NCI-H69 (cell line): ENCODE measurements around the gene ADGRD1.
"Not testable (repeated sequence)": the region's sequence is repeated elsewhere in the genome, so short reads cannot be mapped to it uniquely, and the experiment has no call there.

Source experiments
- DNase-seq: peaks from one replicate; lab custom pipeline; 2025; lab: John Stamatoyannopoulos, UW

ADGRD1 gene

DNA sequence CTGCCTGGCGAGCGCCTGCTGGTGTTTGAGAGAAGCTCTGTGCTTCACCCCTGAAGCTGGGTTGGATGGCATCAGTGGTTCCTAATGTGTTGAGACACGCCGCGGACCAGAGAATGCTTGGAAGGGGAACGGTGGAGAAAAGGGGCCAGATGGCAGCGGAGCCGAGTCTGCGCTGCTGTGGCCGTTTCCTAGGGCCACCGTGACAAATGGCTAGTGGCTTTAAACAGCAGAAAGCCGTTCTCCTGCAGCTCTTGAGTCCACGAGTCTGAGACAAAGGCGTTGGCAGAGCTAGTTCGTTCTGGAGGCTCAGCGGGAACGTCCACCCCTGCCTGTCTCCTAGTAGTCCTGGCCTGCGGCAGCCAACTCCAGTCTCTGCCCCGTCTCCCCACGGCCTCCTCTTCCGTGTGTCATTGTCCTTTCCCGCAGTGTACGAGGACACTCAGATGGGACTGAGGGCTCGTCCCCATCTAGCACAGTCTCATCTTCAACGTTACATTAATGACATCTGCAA lies 103.6 kb downstream of the ADGRD1 start:
- no peak for DNase-seq

DNA sequence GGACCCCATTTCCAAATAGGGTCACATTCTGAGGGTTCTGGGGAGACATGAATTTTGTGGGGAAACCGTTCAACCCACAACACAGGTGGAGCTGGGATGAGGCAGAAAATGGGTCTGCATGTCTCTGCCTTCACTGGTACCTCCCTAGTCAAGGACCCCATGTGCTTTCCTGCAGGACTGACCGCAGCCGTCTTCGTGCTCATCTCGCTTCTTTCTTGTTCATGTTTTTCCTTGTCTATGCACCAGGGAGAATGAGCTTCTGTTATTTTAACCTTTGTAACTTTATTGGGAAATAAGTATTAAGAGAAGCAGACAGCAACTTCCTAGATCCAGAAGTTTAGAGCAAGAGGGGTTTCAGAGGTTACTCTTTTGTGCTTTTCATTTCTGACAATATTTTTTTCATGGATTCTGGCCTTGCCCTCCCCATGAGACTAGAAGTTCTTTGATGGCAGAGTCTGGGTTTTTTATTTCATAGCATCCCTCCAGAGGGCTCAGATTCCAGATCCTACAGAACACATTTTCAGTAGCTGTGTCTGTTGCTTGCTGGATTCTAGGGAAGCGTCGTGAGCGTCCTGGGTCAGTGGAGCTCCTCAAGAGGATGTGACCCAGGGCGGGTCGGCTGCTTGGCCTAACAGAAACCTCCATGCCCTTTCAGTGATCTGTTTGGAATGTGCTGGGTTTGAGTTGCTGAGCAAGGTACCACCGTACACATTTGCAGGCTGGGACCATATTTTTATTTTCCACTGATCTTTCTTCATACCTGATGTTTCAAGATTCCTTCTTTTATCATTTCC lies 104.2 kb downstream of the ADGRD1 start:
- no peak for DNase-seq

DNA sequence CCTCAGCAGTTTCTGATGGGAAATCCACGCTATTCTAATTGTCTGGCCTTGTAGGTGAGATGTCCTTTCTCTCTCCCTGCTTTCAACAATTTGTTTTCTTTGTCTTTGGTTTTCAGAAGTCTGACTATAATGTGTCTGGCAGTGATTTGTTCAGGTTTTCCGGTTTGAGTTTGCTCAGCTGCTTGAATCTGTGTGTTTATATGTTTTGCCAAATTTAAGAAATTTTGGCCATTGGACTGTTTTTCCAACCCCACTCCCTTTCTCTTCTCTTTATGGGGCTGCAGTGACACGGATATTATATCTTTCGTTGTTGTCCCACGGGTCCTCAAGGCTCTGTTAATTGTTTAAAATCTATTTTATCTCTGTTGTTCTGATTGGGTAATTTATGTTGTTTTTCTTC lies 105.0 kb downstream of the ADGRD1 start:
- DNase-seq: no peak

DNA sequence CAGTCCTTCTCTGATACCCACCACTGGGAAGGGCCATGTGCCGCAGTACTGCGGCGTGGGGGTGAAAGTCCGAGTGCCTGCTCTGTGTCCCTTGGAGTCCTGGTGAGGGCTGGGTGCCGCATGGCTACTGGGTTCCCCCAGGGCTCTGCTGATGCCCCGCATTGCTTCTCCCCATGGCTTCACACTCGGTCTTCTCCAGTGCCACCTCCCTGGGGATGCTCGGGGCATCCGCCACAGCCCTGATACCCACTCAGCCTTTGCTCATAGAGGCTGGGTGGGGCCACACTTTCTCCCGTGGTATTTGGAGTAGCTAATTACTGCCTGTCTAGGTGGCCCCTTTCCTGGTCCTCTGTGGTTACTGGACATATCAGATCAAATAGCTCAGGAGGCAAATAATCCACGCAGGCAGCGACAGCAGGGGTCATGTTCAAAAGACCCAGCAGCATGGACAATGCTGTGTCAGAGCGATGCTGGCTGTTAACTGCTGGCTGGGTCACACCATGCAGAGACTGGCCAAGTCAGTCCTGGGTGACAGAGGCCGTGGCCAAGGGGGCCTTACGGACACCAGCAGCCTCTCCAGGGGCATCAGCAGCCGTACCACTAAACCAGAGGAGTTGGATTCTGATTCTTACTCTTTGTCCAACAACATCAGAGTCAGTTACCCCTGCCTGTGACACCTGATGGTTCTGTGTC lies 106.5 kb downstream of the ADGRD1 start:
- no peak for DNase-seq

DNA sequence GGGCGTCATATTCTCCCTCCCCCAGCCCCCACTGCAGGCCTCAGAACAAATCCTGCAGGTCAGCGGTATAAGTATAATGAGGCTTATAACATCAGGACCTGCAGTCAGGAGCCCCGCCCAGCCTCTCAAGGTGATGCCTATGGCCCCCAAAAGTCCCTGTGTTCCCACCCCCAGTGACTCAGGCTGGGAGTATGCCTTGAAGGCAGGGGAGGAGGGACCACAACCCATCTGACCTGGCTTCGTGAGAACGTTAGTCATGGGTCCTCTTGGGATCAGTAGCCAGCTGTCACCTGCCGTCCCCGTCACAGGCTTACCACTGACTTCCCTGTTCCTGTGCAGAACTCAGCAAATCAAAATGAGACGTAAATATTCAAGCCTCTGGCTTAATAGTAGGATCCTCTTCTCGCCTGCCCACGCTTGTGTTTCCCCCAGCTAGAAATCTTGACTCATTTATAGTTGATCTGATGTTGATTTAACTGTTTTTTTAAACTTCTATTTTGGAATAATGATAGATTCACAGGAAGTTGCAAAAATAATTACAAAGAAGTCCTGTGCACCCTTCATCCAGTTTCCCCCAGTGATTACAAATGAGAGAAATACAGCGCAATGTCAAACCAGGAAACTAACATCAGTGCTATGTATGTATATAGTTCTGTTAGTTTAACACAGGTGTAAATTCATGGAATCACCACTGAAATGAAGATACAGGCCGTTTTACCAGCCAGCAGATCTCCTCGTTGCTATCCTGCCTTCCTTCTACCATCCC lies 107.5 kb downstream of the ADGRD1 start:
- no peak for DNase-seq

DNA sequence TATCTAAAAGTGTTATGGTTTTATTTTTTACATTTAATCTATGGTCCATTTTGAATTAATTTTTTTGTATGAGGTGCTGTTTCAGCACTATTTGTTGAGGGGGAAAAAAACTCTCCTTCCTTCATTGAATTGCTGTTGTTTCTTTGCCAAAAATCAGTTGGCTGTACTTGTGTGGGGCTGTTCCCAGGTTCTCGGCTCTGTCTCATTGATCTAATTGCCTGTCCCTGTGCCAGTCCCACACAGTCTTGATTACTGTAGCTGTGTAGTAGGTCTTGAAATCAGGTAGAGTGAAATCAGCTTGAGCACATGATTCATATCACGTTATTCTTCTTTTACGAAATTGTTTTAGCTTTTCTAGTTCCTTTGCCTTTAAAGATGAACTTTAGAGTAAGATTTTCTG lies 109.7 kb downstream of the ADGRD1 start:
- DNase-seq: no peak

DNA sequence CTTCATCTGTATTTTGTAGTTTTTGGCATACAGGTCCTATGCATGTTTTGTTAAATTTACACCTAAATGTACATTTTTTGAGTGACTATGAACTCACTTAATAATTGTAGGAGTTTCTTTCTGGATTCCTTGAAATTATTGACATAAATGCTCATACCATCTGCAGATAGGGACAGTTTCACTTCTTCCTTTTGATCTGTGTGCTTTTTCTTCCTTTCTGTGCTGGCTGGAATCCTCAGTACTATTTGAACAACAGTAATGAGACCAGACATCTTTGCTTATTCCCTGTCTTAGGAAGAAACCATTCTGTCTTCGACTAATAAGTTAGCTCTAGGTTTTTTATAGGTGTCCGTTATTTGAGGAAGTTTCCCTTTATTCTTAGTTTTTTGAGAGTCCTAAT lies 110.3 kb downstream of the ADGRD1 start:
- DNase-seq: no peak

DNA sequence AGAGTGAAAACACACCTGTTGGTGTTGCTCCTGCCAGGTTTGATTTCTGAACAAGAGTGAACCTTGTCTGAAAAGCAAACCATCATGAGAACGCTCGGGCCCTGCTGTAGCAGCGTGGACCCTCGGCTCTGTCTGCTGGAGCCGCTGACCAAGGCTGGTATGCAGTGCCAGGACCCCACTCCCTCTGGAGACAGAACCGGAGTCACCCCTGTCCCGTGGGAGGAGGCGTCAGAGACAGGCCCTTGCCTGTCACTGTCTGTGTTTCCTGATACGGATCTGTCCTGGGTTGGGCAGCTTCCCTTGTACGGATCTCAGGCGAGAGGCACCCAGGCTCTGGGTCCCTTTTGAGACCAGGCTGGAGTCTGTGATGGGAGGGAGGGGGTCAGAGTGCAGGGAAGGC lies 111.6 kb downstream of the ADGRD1 start:
- no peak for DNase-seq

DNA sequence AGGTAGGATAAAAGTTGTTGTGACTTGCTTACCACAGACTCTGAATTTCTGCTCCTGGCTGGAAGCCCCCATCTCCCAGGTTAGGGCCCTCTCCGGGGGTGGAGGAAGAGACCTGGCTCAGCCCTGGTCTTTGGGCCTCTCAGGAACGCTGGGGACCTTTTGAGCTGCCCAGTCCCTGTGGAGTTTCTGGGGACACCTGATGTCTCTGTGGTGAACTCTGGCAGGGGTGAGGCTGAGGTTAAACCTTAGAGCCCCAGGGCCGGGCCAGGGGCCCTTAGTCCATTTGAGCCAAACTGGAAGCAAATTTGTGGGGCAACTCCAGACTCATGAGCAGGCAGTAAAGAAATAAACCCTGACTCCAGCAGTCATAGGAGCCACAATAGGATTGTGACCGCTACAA lies 112.1 kb downstream of the ADGRD1 start:
- no peak for DNase-seq

DNA sequence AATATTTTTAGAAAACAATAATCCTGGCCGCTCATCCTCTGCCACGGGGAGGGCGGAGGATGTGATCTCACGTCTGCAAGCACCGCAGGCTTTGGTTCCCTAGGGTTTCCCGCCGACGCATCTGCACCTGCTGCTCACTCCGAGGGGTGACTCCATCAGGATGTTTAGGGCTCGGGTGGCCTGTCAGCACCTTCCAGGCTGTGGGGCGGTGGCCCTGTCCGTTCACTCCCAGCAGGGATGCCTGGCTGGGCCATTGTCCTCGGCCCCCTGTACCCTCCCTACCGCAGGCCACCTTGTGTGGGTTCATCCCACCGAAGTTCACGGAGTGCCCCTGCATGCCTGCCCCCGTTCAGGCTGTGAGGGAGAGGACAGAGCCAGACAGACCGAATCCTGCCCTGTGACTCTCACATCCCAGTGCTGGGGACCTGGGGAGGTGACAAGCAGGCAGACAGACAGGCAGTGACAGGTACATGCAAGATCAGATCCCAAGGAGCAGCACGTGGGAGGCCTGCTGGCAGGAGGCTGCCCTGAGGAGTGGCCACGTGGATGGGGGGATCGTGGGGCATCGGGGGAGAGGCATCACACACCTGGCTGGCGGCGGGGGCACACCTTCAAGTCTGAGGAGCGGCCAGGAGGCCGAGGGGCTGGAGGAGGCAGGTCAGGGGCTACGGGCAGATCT lies 112.6 kb downstream of the ADGRD1 start:
- no peak for DNase-seq

DNA sequence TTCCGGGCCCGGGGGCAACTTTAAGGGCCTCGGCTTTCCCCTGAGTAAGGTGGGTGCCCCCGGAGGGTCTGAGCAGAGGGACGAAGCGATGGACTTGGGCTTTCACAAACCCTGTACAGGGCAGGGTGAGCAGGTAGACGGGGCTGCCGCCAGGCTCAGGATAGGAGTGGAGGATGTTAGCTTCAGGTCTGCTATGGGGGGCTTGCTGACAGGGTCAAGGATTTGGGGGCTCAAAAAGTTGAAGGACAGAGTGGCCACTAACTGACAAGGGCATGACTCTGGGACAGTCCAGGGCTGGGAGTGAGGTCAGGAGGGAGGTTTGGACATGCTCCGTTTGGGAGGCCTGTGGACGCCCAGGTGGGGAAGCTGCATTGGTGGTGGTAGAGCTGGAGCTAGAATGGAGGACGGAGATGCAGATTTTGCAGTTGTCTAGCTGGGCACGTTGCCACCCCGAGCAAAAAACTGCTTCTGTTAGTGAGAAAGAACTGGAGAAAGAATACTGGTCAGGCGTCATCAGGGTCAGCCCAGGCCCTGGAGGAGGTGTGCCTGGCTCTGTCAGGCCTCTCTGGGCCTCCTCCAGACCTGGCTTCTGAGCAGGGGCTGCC lies 113.3 kb downstream of the ADGRD1 start:
- no peak for DNase-seq

DNA sequence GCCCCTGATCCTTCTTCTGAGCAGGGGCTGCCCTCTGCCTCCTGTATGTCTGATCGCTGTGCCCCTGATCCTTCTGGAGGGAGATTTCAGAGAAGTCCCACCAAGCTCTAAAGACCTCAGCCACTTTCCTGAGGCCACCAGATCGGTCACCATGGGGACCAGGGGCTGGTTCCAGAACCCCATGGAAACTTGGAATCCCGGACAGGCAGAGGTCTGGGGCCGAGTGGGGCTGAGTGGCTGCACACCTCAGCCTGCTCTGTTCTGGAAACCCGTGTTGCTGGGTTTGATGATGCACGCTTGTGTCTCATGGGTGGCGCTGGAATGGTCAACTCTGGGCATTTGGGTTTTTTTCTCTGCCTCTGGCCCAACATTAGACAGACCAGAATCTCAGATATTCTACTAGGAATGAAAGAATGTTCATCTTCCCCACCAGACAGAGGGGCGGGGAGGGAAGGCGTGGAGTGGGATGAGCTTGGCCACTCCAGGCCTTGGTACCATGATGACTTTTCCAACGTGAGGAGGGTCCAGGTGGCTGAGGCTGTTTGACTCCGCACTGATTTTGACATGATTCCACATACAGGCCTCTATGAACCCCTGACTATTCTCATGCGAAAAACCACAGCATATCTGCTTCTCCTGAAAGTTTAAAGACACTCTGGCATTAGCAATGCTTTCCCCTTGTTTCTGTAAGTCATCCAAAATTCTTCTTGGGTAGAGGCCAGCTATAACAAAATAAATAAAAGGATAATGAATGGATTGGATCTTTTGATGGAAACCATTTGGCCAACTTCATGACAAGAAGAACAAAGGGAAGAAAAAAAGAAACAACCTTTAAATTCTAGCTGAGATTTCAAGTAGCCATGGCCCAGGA lies 114.5 kb downstream of the ADGRD1 start:
- DNase-seq: no peak

DNA sequence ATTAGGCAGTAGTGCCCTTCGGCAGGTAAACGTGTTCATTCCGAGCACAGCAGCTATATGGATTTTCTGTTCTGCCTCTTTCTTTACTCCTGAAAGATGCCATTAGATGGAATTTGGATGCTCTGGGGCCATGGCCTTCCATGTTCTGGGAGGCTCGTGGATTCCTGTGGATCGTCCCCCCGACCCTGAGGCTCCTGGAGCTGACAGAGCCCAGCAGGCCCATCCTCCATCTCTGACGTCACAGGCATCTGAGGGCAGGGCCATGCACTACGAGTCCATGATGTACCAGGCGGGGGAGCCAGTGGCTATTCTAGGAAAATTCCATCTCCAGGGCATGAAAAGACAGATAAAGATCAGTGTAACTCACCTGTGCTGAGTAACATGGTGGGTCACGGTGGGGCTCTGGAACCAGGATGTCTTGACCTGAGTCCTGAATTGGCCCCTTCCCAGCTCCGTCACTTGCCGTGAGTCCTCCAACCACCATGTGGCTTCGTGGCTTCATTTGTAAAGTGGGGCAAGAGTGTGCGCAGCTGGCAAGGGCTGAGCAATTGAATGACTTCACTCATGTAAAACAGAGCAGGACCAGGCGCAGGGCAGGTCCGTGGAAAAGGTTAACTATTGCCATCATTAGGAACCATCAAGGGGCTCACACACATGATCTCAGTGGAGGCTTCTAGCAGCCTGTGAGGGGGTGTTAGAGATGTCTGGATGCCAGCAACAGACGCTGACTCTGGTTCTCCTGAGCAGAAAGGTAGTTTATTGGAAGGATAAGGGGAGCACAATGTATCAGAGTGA lies 115.4 kb downstream of the ADGRD1 start:
- DNase-seq: not testable (repeated sequence)

DNA sequence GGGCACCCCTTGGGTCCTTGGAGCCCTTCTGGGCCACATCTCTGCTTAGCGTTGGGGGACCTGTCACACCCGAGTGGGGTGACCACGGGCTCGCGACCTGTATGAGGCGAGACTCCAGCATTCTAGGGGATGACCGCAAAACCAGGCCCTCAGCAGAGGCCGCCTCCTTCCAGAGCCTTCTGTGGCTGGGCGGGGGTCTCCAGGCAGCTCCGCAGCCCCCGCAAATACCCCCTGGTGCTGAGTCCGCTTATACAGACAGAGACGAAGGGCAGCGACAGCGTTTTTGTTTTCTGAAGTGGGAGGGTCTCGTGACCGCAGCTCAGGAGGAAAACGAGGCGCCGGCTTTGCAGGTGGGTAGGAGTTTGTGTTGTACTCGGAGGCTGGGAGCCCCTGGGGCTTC lies 116.4 kb downstream of the ADGRD1 start:
- DNase-seq: not testable (repeated sequence)

DNA sequence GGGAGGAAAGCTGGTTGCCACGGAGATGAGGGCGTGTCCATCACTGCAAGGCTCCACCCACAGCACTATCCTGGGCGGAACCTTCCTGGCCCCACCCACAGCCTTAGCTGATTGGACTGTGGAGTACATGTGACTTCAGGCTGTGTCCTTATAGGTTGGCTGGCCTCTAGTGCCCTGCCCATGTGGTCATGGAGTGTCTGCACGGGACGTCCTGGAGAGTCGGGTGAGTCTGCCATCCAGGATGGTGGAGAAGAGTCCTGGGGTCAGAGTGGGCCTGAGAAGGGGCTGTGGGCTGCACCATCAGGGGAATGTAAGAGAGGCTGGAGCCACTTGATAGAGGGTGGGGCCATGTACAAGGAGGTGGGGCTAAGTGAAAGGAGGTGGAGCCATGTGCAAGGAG lies 117.0 kb downstream of the ADGRD1 start:
- not testable (repeated sequence) for DNase-seq

DNA sequence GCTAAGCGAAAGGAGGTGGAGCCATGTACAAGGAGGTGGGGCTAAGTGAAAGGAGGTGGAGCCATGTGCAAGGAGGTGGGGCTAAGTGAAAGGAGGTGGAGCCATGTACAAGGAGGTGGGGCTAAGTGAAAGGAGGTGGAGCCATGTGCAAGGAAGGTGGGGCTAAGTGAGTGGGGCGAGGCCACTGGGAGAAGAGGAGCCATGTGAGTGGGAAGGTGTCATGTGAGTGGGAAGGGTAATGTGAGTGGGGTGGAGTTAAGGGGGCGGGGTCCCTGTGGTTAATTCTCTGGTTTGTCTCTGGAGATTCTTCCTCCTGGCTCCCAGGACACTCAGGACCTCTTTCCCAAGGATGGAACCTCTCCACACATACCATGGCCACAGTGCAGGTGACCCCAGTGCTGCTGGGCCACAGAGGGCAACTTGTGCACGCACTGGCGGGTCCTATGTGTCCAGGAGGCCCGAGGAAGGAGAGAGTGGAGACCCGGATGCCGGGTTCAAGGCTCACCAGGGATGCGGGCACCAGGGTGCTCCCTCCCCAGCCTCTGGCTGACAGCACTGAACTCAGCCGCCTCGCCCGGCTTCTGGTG lies 117.6 kb downstream of the ADGRD1 start:
- not testable (repeated sequence) for DNase-seq

DNA sequence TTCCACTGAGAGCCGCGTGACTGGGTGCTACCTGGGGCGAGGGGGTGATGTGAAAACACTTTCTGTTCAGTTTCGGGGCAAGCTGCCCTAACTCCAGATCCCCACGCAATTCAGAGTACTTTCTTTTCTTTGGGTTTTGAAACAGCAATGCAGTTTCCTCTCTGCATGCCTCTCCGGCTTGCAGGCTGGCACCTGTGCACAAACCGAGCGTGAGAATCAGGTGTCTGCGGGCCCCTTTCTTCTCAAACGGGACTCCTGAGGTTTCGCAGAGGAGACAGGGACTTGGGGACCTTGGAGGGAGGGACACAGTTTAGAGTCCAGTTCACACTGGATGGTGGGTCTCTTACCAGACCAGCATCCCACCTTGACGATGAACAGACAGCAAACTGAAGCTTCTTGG lies 118.2 kb downstream of the ADGRD1 start:
- DNase-seq: not testable (repeated sequence)

DNA sequence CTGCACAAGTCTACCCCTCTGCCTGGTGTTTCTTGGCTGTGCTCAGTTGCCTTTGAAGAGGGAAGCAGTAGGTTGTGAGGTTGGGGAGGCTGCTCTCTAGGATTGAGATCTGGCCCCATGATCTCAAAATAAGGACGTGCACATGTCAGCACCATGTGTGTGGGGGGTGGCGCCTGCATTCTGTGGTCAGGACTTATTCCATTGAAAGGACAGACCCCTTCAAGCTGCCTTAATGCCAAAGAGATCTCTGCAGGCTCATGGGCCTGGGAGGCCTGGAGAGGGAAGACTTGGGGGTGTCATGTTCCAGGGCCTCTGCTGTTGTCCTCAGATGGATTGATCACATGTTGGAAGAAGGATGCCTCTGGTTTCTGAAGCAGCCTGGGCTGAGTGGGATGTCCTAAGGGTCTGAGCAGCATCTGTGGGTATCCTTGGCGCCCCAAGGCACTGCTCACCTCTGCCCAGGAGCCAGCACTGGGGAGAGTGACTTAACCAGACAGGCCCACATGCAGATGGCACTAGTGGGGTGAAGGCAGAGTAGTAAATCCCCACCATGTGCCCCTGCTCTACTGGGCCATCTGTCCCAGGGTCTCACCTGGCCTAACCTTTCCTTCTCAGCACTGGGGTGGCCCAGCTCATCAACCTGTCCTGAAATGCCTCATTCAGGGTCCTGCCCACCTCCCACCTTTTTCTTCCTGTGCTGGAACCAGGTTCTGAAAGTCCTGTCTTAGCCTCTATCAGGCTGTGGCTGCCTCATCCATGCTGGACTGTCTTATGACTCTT lies 118.9 kb downstream of the ADGRD1 start:
- no peak for DNase-seq
